HG03432 (cell line): ENCODE measurements around the gene NCAPH2.

Source experiments
- ATAC-seq: cut with Tn5 transposase; IDR thresholded peaks from one replicate; pipeline ENCODE4 v1.9.1; 2021; ENCODE audit warnings: mild to moderate bottlenecking, moderate library complexity; ENCODE audit not compliant: unreplicated experiment

Gene NCAPH2

DNA sequence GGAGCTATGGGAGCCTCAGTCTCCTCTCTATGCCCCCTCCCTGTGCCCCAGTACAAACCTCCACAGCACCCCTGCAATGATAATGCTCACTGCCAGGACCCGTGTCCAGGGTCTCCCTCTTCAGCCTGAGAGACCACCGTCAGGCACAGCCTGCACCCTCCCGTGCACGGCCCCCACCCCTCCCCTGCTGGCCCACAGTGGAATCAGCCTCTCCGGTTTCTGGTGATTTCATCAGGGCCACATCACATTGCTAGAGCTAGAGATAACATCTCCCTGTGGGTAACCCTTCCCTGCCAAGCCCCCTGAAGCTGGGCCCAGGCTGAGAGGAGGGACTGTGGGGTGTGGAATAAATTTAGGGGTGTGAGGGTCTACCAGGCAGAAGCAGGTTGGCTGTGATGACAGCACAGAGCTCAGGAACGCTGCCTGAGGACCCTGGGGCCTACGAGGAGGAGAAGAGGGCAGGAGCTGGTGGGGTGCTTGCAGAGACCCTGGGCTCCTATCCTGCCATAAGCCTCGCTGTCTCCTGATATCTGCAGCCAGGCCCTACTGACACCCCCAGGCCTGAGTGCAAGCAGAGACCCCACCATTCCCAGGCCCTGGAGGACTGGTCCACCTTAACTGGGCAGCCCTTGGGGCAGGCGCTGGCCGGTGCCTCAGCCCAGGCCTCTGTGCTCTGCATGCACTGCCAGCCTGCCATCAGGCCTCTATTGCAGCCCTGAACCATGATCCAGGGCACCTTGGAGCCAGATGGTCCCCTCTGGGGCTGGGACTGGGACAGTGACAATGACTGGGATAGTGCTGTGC is 37.7 kb downstream of the NCAPH2 start, which contains the start of gene KLHDC7B:
KLHDC7B (plus strand) TSS at position 378 of the 804 bp plus-strand sequence; CDS start at position 723, 345 bp downstream.
- no peak for ATAC-seq

DNA sequence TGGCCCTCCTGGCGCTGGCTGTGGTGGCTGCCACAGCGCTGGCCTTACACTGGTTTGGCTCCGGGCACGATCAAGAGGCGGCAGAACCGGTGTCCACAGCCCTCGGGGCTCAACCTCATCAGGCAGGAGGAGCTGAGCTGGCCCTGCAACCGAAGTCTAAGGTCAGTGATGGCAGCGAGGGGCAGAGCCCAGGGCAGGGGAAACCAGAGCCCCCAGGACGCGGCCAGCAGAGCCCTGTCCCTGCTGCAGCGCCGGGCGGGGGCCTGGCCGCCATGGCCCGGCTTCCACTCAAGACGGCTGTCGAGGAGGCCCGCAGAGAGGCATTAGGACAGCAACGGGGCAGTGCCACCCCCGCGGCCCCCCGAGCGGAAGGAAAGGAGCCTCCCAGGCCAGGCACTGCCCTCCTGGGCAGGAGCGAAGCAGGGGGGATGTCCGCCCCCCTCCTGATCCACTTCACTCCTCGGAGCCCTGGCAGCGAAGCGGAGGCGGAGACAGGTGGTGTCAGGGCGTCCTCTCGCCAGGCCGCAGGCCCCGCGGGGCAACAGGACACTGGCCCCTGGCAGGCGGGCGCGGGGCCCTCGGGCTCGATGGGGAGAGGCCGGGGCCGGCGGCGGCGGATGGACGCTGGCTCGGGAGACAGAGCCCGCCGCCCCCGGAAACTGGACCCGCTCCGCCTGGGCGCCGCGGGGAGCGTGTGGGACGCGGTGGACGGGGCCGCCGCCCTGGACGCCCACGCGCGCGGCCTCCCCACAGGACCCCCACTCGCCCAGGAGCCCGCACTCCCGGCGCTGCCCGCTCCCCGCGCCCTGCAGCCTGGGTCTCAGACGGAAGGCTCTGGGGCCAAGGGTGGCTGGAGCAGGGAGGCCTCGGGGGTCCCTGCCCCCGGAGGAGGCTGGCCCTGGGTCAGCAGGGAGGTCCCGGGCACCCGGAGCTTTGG is 38.6 kb downstream of the NCAPH2 start:
- no peak for ATAC-seq

DNA sequence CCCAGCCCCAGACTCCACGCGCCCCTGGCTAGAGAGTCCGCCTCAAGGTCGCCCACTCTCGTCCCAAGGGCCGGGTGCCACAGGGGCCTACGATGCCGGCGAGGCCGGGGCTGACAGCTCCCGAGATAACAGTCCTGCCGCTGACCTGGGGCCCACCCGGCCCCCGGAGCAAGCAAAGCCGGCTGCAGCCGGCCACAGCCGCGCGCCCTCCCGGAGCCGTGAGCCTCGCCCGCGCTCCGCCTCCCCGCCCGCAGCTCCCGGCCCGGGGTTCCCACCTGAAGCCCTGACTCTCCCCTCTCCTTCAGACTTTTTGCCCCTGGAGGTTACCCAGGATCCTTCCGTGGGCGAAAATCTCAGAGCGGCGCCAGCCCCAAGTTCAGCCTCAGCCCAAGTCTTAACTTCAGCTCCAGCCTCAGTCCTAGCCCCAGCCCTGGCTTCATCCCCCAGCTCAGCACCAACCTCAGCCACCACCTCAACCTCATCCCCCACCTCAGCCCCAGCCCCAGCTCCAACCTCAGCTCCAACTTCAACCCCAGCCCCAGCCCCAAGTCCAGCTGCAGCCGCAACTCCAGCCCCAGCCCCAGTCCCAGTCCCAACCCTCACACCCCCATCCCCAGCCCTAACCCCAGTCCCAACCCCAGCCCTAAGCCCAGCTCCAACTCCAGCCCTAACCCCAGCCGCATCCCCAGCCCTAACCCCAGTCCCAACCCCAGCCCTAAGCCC is 39.4 kb downstream of the NCAPH2 start:
- ATAC-seq, result no peak

DNA sequence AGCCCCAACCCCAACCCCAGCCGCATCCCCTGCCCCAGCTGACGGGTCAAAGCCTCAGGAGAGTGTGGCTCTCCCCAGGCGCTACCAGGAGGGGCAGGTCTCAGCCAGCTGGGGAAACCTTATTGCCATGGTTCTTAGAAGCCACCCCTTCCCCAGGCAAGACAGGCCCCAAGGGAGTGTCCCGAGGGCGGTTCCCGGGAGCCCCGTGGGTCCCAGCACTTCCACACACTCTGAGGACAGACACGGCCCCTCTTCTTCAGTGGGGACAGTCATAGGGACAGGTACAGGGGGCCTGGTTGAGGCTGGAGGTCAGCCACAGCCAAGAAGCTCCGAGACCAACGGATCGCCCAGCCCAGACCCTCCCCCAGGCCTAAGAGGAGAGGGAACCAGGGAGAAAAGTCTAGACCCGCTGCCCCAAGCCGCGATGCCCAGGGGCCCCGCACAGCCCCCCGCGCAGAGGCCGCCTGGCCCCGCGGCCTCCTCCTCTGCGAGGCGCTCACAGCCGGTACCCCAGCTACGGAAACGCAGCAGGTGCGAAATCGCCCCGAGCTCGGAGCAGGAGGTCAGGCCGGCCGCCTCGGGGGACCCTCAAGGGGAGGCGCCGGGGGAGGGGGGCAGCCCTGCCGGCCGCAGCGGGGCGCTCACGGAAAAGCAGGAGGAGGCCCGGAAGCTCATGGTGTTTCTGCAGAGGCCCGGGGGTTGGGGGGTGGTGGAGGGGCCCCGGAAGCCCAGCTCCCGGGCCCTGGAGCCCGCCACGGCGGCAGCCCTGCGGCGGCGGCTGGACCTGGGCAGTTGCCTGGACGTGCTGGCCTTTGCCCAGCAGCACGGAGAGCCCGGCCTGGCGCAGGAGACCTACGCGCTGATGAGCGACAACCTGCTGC is 40.3 kb downstream of the NCAPH2 start:
- no peak for ATAC-seq

DNA sequence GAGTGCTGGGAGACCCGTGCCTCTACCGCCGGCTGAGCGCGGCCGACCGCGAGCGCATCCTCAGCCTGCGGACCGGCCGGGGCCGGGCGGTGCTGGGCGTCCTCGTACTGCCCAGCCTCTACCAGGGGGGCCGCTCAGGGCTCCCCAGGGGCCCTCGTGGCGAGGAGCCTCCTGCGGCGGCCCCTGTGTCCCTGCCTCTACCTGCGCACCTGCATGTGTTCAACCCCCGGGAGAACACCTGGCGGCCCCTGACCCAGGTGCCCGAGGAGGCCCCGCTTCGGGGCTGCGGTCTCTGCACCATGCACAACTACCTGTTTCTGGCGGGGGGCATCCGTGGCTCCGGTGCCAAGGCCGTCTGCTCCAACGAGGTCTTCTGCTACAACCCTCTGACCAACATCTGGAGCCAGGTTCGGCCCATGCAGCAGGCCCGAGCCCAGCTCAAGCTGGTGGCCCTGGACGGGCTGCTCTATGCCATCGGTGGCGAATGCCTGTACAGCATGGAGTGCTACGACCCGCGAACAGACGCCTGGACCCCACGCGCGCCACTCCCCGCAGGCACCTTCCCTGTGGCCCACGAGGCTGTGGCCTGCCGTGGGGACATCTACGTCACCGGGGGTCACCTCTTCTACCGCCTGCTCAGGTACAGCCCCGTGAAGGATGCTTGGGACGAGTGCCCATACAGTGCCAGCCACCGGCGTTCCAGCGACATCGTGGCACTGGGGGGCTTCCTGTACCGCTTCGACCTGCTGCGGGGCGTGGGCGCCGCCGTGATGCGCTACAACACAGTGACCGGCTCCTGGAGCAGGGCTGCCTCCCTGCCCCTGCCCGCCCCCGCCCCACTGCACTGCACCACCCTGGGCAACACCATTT is 41.1 kb downstream of the NCAPH2 start:
- no peak for ATAC-seq

DNA sequence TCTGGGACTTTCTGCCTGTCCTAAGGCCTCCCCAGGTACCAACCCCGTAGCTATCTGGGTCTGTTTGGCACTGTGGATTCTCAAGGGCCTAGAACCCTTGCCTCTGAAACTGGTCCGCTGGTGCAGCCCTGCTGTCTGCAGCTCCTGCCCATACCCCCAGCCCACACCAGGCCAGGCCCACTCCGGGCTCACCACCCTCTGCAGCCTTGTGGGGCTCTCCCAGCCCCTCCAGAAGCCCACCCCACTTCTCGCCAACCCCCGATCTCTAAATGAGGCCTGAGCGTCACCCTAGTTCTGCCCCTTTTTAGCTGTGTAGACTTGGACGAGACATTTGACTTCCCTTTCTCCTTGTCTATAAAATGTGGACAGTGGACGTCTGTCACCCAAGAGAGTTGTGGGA is 42.4 kb downstream of the NCAPH2 start:
- no peak for ATAC-seq

DNA sequence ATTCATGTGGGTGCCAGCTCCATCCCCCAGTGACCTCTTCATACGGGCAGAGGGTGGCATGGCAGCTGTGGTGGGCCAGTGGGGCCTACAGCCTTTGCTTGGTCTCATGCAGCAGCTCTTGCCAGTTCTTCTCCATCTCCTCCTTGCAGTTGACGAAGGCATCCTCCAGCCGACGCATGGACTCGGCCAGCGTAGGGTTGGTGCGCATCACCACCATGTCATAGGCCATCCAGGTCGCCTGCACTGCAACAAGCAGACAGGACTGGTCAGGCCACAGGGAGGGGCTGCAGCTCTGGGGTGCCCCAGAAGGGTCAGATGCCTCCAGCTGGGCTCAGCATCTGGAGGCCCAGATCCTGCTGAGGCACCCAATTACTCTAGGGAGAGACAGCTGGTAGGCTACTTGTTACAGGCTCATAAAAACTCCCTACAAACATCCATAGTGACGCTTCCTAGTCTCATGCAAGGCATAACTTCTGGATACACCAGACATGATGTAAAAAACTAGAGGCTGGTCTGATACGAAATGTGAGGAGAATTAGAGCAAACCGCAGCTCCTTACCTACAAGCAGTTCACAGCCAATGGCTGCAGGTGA is 43.2 kb downstream of the NCAPH2 start:
- ATAC-seq, result no peak

DNA sequence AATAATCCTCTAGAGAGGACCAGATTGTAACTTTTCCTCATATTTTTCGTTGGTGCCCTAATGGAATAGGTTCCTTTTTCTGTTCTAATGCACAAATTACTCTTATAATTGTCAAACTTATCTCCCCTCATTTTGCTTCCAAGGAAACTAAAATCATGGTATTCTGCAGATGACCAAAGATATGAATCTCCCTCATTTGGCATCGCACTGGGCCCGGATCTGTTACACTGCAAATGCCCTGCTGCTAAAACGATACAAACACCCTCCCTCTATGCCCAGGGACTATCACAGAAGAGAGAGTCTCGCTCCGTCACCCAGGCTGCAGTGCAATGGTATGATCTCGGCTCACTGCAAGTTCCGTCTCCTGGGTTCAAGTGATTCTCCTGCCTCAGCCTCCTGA is 45.3 kb downstream of the NCAPH2 start:
- ATAC-seq, result no peak

DNA sequence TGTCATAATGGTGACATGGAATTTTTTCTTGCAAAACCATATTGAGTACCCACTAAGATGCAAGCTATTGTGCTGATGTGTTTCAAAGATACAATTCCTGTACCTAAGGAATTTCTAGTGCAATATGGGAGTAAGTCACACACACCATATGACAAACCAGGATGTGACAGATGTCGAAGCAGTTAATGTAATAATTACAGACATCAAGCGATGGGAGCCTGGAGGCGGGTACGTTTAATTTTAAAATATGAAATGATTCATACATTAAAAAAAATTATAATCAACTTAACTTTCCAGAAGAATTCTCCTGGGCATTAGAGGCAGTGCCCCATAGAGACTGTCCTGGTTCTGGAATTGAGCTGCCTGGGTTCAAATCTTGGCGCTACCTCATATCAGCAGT is 48.7 kb downstream of the NCAPH2 start:
- ATAC-seq, result no peak

DNA sequence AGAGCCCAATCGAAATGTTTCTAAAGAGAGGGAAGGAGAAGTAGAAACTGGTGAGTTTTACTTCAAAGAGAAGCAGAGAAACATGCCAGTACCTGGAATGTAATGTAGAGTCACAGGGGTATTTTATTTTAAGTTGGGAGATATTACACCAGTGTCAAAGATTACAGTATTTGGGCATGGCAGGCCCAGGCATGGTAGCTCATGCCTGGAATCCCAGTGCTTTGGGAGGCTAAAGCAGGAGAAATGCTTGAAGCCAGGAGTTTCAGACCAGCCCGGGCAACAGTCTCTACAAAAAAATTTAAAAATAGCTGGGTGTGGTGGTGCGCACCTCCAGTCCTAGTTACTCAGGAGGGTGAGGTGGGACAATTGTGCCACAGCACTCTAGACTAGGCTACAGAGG is 52.0 kb downstream of the NCAPH2 start:
- no peak for ATAC-seq

DNA sequence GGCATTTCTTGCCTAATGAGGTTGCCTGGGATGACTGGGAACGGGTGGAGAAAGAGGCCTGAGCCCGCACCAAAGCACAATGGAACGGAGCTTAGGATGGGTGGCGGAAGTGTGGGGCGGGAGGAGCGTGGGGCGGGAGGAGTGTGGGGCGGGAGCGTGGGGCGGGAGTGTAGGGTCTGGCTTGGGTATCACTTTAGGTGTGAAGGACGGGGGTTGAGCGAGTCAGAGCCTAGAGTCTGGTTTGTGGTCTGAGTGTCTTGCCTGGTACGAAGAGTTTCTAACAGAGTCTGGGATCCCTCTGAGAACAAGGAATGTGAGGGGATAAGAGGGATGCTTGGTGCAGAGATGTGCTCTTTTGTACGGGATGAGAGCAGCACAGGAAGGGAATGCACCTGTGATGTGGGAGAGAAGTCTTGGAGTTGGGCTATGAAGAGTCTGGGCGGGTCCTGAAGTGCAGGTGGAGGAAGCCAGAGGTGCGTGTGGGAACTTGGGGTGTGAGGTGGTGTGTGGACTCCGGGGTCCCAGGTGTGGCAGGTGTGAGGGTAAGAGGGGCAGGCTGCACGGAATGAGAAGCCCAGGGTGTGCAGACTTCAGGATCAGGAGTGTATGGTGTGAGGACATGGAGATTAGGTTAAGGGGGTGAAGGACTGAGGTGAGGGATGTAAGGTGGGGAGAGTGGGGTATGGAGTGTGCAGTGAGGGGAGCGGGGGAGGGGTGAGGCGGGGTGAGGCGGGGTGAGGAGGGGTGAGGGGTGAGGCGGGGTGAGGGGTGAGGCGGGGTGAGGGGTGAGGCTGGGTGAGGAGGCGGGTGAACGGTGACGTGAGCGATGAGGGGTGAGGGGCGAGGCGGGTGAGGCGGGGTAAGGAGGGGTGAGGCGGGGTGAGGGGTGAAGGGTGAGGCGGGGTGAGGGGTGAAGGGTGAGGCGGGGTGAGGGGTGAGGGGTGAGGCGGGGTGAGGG is 53.7 kb downstream of the NCAPH2 start:
- no peak for ATAC-seq

DNA sequence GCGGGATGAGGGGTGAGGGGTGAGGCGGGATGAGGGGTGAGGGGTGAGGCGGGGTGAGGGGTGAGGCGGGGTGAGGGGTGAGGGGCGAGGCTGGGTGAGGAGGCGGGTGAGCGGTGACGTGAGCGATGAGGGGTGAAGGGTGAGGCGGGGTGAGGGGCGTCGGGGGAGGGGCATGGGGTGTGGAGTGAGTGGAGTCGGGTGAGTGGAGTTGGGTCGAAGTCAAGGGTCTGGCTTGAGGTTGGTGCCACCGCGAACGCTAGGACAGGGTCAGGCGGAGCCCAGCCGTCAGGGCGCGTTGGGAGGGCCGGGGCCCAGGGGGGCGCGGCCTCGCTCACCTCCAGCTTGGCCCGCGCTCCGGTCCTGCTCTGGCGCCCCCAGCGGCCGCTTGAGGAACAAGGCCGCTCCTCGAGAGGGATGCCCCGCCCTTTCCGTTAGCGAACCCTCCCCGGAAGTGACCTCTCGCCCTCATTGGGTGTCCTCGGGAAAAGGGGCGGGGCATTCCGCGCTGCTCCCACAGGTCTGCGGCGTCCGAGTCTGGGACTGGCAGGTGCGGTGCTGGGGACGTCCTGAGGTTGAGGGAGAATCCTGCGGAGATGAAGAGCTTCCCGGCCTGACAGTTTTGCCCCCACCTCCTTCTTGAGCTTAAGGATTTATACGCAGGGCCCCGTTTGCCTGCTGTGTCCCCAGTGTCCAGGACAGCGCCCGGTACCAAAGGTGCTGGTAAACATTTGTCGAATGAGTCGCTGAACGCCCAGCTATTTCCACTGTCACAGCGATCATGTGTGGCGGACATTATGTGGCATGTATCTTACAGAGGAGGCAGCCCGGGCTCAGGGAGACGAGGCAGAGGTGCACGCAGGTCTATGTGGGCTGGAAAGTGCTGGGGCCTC is 54.7 kb downstream of the NCAPH2 start, which contains the start of gene SYCE3:
SYCE3 (minus strand) TSS at position 397 of the 890 bp plus-strand sequence. CDS start 6,514 bp downstream, outside the sequence.
- ATAC-seq, result peak; percentile 94

DNA sequence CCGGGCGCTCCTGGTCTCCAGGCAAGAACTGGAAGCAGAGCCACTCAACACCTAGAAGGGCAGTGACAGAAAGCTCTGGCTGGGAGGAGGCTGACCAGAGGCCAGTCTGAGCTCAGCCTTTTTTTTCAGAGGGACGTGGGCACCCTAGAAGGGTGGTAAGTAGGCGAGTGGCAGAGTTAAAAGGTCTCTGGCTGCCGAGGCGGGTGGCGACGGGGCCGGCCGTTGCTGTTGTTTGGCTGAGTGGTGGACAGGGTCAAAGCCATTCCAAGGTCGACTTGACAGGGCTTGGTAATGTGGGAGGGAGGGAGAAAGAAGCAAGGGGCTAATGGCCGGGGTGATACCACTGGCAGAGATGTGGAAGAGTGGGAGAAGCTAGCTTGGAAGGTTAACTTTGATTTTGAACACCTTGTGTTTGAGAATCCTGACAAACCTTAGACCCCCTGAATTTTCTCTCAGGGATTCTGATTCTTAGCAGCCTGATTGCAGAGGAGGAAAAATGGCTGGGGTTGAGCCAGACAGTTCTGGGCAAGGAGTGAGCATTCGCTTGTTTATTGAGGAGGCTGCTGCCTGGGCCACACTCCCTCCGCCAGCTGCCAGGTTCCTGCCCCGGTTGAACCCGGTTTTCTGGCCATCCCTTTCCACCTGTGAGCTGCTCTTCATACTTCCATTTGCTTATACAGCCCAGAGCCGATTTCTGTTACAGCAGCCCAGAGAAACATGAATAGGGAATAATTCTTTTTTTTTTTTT is 55.6 kb downstream of the NCAPH2 start:
- no peak for ATAC-seq

DNA sequence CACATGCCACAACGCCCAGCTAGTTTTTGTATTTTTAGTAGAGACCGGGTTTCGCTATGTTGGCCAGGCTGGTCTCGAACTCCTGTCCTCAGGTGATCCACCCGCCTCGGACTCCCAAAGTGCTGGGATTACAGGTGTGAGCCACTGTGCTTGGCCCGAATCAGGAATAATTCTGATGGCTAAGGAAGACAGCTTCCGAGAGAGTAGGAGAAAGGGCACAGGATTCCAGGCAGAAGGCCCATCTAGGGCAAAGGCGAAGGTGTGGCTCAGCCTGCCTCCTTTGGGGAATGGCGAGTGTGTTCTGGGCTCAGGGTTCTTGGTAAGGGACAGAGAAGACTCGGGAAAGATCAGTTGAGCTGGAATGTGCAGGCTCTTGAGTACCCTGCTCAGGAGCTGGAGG is 56.3 kb downstream of the NCAPH2 start:
- ATAC-seq, result no peak

DNA sequence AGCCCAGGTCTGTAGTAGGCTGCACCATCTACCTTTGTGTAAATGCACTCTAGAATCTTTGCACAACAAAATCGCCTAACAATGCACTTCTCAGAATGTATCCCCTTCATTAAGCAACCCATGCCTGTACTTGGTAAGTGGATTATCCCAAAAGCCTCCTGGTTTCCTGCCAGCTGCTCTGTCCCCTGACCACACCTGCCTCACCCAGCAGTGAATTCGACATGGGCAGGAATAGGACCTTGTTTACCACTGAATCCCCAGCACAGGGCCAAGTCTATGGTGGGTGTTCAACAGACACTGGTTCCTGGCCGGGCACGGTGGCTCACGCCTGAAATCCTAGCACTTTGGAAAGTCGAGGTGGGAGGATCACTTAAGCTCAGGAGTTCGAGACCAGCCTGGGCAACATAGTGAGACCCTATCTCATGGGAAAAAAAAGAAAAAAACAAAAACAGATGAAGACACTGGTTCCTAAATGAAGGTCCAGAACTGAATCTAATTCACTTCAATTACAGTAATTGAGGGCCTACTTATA is 59.8 kb downstream of the NCAPH2 start:
- ATAC-seq, result no peak

DNA sequence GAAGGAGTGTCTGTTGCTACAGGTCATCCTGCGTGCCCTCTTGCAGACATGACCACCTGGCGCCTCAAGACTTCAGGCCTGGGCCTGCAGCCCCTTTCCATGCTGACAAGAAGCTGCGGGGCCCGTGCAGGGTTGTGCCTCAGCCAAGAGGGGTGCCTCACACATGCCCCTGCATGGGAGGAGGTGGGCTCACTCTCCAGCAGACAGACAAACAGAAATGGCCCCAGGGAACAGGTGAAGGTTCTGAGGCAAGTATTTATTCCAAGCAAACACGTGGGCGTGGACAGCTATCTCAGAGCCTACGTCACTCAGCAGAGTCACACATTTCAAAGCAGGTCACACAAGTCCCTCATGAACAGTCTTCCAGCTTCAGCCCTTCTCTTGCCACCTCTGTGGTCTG is 60.6 kb downstream of the NCAPH2 start:
- no peak for ATAC-seq
